Neural progenitor cell (in vitro differentiated cells): Measurements from ENCODE around the gene UBC.

ENCODE experiments used
- EZH2 ChIP-seq: fragments of 200-600 bp; sonication (generic); IDR thresholded peaks from 2 replicates; pipeline ENCODE4 v1.6.1; 2017; ENCODE audit warnings: antibody characterized with exemption, mild to moderate bottlenecking, moderate library complexity
- EZH2phosphoT487 ChIP-seq: fragments of 200-600 bp; sonication (generic); IDR thresholded peaks from 2 replicates; pipeline ENCODE4 v1.6.1; 2017; ENCODE audit warnings: antibody characterized with exemption
- TF ChIP-seq, protein P1 (sequence below): fragments of 200-600 bp; sonication (generic); IDR thresholded peaks from 2 replicates; pipeline ENCODE4 v1.5.1; 2017; ENCODE audit warnings: antibody characterized with exemption, mild to moderate bottlenecking

DNA sequence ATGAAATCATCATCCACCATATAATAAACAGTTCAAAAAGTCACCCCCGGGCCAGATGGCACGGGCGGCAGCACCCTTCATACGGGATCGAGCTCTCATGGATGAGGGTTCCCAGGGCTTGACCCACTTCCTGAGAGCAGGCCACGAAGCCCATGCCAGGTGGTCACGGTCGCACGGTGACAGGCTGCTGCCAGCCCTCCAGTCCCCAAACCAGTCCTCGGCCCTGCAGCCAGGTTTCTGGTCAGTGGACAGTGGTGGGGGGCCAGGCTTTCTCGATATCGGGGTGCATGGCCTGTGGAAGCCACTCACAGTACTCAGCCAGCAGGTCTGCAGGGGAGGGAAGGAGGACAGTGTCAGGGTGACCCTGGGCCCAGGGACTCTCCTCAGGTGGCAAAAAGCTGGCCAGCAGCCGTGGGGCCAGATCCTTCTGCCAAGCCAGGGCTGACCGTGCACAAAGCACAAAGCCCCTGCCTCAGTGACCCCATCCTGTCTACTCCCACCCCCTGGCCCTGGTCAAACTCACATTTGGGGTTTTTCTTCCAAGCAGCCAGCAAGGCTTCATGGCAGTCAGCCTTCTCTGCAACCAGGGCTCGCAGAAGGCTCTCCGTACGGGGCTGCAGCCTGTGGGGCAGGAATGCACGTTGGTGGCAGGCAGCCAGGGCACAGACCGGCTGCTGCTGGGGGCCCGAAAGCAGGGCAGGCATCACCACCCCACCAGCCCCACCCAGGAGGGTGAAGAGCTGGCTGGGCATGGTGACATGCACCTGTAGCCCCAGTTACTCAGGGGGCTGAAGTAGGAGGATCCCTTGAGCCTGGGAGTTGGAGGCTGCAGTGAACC is 33.3 kb upstream of the UBC start:
- TF ChIP-seq, protein P1, sequence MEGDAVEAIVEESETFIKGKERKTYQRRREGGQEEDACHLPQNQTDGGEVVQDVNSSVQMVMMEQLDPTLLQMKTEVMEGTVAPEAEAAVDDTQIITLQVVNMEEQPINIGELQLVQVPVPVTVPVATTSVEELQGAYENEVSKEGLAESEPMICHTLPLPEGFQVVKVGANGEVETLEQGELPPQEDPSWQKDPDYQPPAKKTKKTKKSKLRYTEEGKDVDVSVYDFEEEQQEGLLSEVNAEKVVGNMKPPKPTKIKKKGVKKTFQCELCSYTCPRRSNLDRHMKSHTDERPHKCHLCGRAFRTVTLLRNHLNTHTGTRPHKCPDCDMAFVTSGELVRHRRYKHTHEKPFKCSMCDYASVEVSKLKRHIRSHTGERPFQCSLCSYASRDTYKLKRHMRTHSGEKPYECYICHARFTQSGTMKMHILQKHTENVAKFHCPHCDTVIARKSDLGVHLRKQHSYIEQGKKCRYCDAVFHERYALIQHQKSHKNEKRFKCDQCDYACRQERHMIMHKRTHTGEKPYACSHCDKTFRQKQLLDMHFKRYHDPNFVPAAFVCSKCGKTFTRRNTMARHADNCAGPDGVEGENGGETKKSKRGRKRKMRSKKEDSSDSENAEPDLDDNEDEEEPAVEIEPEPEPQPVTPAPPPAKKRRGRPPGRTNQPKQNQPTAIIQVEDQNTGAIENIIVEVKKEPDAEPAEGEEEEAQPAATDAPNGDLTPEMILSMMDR: no peak
- TF ChIP-seq EZH2 (no peak), EZH2phosphoT487 (no peak)
